Progenitor cell of endocrine pancreas (in vitro differentiated cells): ENCODE results near the gene FZR1. TPM values are rescaled to one million over a fixed set of nuclear protein-coding genes. Genes with fewer than 3 reads are reported as not detected.
"Not testable (repeated sequence)": the region's sequence is repeated elsewhere in the genome, so short reads cannot be mapped to it uniquely, and the experiment has no call there.

ENCODE experiments used
- DNase-seq: peaks from one replicate; pipeline ENCODE4 v3.0.0; 2021; ENCODE audit warnings: low spot score; ENCODE audit not compliant: unreplicated experiment
- H3K27ac Mint-ChIP-seq: 2 replicates; pipeline ENCODE4 v1.8.0; 2021; ENCODE audit warnings: mild to moderate bottlenecking, moderate library complexity, mixed read lengths
- H3K27me3 Mint-ChIP-seq: 2 replicates; pipeline ENCODE4 v1.8.0; 2021; ENCODE audit warnings: mixed read lengths
- H3K36me3 Mint-ChIP-seq: 2 replicates; pipeline ENCODE4 v1.8.0; 2022; ENCODE audit warnings: mixed read lengths; ENCODE audit not compliant: insufficient read depth
- H3K4me1 Mint-ChIP-seq: 2 replicates; pipeline ENCODE4 v1.8.0; 2021; ENCODE audit warnings: low read depth, mixed read lengths
- H3K4me3 Mint-ChIP-seq: 2 replicates; pipeline ENCODE4 v1.8.0; 2021; ENCODE audit warnings: low read depth, mild to moderate bottlenecking, moderate library complexity, mixed read lengths
- H3K9me3 Mint-ChIP-seq: 2 replicates; pipeline ENCODE4 v1.8.0; 2021; ENCODE audit warnings: low read depth, mixed read lengths
- total RNA-seq: library from RNA; stranded (reverse); gene quantifications from 2 replicates; pipeline ENCODE4 v1.2.1, GENCODE V29; 2021
- TF ChIP-seq, protein P1 (sequence below): fragments of 200-600 bp; sonication (generic); IDR thresholded peaks from one replicate; pipeline ENCODE4 v1.5.0; 2021; ENCODE audit warnings: antibody characterized with exemption, mild to moderate bottlenecking; ENCODE audit not compliant: unreplicated experiment

Gene FZR1
- total RNA-seq, 1 donor from 2014 or later = 70.5 TPM

- TF ChIP-seq, protein P1, sequence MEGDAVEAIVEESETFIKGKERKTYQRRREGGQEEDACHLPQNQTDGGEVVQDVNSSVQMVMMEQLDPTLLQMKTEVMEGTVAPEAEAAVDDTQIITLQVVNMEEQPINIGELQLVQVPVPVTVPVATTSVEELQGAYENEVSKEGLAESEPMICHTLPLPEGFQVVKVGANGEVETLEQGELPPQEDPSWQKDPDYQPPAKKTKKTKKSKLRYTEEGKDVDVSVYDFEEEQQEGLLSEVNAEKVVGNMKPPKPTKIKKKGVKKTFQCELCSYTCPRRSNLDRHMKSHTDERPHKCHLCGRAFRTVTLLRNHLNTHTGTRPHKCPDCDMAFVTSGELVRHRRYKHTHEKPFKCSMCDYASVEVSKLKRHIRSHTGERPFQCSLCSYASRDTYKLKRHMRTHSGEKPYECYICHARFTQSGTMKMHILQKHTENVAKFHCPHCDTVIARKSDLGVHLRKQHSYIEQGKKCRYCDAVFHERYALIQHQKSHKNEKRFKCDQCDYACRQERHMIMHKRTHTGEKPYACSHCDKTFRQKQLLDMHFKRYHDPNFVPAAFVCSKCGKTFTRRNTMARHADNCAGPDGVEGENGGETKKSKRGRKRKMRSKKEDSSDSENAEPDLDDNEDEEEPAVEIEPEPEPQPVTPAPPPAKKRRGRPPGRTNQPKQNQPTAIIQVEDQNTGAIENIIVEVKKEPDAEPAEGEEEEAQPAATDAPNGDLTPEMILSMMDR = no peak
- Mint-ChIP-seq H3K36me3 (peaks cover 4% of the 10 kb centered on the region), H3K27ac (peak overlapping the region; percentile 87), H3K27me3 (no peaks in the 10 kb centered on the region), H3K9me3 (no peaks in the 10 kb centered on the region), H3K4me1 (peaks cover 20% of the 10 kb centered on the region), H3K4me3 (peak overlapping the region; percentile 90)
- no peak for DNase-seq
Observed at GRCh38 chr19:3506384-3507340, 551 bp downstream of the FZR1 start.

DNA sequence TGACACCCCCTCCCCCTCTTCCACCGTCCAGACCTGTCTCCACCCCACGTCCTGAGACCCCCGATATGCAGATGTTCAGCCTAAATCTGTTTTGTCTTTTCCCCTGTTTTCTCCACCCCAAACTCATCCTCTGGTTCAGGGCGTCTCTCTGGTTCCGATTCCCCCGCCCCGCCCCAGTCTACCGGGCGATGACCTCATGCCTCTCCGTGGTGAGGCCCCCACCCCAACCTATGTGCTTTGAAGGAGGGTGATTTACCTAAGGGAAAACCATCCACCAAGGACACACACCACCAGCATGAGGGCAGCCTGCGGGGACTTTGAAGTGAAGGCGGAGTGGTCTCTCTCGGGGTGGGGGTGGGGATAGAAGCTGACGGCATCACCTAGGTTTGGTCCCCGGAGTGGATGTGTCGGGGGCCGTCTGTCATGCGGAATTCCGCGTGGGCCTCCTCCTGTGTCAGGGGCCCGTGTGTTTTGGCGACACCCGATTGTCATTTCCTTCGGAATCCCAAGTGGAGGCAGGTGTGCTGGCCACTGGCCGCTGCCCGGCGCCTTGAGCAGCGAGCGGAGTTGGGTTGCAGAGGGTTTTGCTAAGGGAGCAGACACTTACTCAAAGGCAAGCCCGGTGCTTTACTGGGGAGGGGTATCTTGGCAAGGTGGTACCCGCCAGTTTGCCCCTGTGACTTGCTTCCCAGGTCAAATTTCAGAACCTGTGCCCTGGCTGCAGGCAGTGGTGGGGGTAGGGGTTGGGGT, 1.4 kb downstream of the FZR1 start:
- Mint-ChIP-seq H3K27me3 (no peaks in the 10 kb centered on the region), H3K9me3 (no peaks in the 10 kb centered on the region), H3K27ac (peak overlapping the region; percentile 87), H3K4me1 (peaks cover 20% of the 10 kb centered on the region), H3K4me3 (peak overlapping the region; percentile 90), H3K36me3 (peaks cover 4% of the 10 kb centered on the region)
- DNase-seq = no peak
- TF ChIP-seq, protein P1 = no peak

- peak overlapping the region; percentile 76 for H3K27ac Mint-ChIP-seq
- not testable (repeated sequence) for H3K9me3 Mint-ChIP-seq
Observed at GRCh38 chr19:3508121-3508661, 2.1 kb downstream of the FZR1 start.

GRCh38 chr19:3508771-3509535, 2.8 kb downstream of the FZR1 start:
- DNase-seq = no peak
- Mint-ChIP-seq H3K27ac (no peak overlapping the region), H3K4me1 (peaks cover 20% of the 10 kb centered on the region), H3K9me3 (no peaks in the 10 kb centered on the region), H3K27me3 (no peaks in the 10 kb centered on the region), H3K36me3 (peaks cover 4% of the 10 kb centered on the region), H3K4me3 (peak overlapping the region; percentile 57)
- TF ChIP-seq, protein P1 = no peak

More at GRCh38 chr19:3508121-3508661, 2.1 kb downstream of the FZR1 start:
- not testable (repeated sequence) for DNase-seq, H3K36me3 Mint-ChIP-seq, H3K27me3 Mint-ChIP-seq
- peaks cover 20% of the 10 kb centered on the region for H3K4me1 Mint-ChIP-seq
- peak overlapping the region; percentile 90 for H3K4me3 Mint-ChIP-seq

GRCh38 chr19:3509566-3509989, 3.5 kb downstream of the FZR1 start:
- H3K4me3 Mint-ChIP-seq = peak overlapping the region; percentile 57
- H3K4me1 Mint-ChIP-seq = peaks cover 20% of the 10 kb centered on the region
- H3K27ac Mint-ChIP-seq = peak overlapping the region; percentile 27
- H3K9me3 Mint-ChIP-seq = no peaks in the 10 kb centered on the region
- H3K36me3 Mint-ChIP-seq = peaks cover 4% of the 10 kb centered on the region
- TF ChIP-seq, protein P1 = no peak
- DNase-seq = no peak
- no peaks in the 10 kb centered on the region for H3K27me3 Mint-ChIP-seq
